Measurements from ENCODE around the gene ZNF417. TPM values are rescaled to one million over a fixed set of nuclear protein-coding genes. Genes with fewer than 3 reads are reported as not detected.

Gene ZNF417
- total and polyA plus RNA-seq, 2 donors (not counting 3 experiments of a cell fraction or from before 2014, with no cell fraction given), result 3.1 to 17.8 TPM

- H4K20me1 ChIP-seq (replicated peaks; ENCODE audit: control insufficient read depth, extremely low read depth, insufficient read depth, low read length), result no peaks in the 10 kb centered on the region
- no TSS peak for BruUV-seq (replicated peaks)
- no peak overlapping the region for H2AFZ ChIP-seq (ENCODE audit: low read depth, low read length)
- dilution Hi-C loops (cut with MboI; ENCODE audit: extremely low pct_ligation_motif_present, low sequenced_read_pairs) (no loop called here), intact Hi-C loops (cut with micrococcal nuclease) (no loop called here)
- no peak overlapping the region for H3K4me2 ChIP-seq (ENCODE audit: insufficient read depth, low read length)
- no peaks in the 10 kb centered on the region for H3K79me2 ChIP-seq (ENCODE audit: control insufficient read depth, insufficient read depth, low read length)
- H3K36me3 ChIP-seq (ENCODE audit: control insufficient read depth in 2 of 2, extremely low read depth in 1 of 2, insufficient read depth in 2 of 2, low read length in 2 of 2), result no peaks in the 10 kb centered on the region
- no peak for DNase-seq (ENCODE audit: low read depth, low spot score)
- H3K4me1 ChIP-seq (ENCODE audit: control insufficient read depth, extremely low read depth, insufficient read depth, low read length), result no peaks in the 10 kb centered on the region
- H3K27ac ChIP-seq (ENCODE audit: insufficient read depth, low read depth, low read length), result no peak overlapping the region
- peaks cover 2% of the 10 kb centered on the region for H3K9me3 ChIP-seq (replicated peaks; ENCODE audit: control insufficient read depth, insufficient read depth, low read length)
- TF ChIP-seq GATA2 (IDR thresholded peaks at IDR 0.05; ENCODE audit: insufficient read depth, insufficient read length, low read depth, low read length) (no peak), MYC (IDR thresholded peaks at IDR 0.05; ENCODE audit: low read depth, low read length) (no peak), JUN (IDR thresholded peaks at IDR 0.05; ENCODE audit: borderline replicate concordance, insufficient read depth, insufficient read length, low read depth) (no peak), EZH2 (IDR thresholded peaks at IDR 0.05; ENCODE audit: borderline replicate concordance, low read depth, low read length, severe bottlenecking) (no peak), POLR2AphosphoS5 (IDR thresholded peaks at IDR 0.05; ENCODE audit: insufficient read depth, low read depth, low read length) (no peak), FOS (IDR thresholded peaks at IDR 0.05; ENCODE audit: borderline replicate concordance, insufficient read depth, low read length) (no peak), POLR2A (IDR thresholded peaks at IDR 0.05; ENCODE audit: low read depth, low read length) (no peak)
- TF ChIP-seq, protein P1, sequence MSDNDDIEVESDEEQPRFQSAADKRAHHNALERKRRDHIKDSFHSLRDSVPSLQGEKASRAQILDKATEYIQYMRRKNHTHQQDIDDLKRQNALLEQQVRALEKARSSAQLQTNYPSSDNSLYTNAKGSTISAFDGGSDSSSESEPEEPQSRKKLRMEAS (IDR thresholded peaks at IDR 0.05; ENCODE audit: insufficient read depth, insufficient read length), result no peak
- TF ChIP-seq, protein P2, sequence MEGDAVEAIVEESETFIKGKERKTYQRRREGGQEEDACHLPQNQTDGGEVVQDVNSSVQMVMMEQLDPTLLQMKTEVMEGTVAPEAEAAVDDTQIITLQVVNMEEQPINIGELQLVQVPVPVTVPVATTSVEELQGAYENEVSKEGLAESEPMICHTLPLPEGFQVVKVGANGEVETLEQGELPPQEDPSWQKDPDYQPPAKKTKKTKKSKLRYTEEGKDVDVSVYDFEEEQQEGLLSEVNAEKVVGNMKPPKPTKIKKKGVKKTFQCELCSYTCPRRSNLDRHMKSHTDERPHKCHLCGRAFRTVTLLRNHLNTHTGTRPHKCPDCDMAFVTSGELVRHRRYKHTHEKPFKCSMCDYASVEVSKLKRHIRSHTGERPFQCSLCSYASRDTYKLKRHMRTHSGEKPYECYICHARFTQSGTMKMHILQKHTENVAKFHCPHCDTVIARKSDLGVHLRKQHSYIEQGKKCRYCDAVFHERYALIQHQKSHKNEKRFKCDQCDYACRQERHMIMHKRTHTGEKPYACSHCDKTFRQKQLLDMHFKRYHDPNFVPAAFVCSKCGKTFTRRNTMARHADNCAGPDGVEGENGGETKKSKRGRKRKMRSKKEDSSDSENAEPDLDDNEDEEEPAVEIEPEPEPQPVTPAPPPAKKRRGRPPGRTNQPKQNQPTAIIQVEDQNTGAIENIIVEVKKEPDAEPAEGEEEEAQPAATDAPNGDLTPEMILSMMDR (IDR thresholded peaks at IDR 0.05; ENCODE audit: extremely low read depth in 1 of 2, insufficient read depth in 1 of 2, low read depth in 1 of 2, low read length in 2 of 2), result no peak
- ChIA-PET POLR2A (no interaction called here), CTCF (no interaction called here)
- H3K4me3 ChIP-seq (replicated peaks in 1 of 3; ENCODE audit: insufficient read depth in 1 of 3, low read depth in 1 of 3, low read length in 3 of 3), result no peak overlapping the region
- FAIRE-seq, result no peak
- no peaks in the 10 kb centered on the region for H3K9me1 ChIP-seq (replicated peaks; ENCODE audit: control insufficient read depth, extremely low read depth, insufficient read depth, low read length)
- H3K9ac ChIP-seq (replicated peaks; ENCODE audit: extremely low read depth, insufficient read depth, low read length), result no peak overlapping the region
- no peaks in the 10 kb centered on the region for H3K27me3 ChIP-seq (ENCODE audit: control insufficient read depth in 2 of 2, insufficient read depth in 2 of 2, low read length in 2 of 2)
These were observed 45.4 kb upstream of the ZNF417 start for GRCh38 chr19:57961785-57962184.

All from endothelial cell of umbilical vein (primary cell).